Thoracic aorta (tissue), 2 donors: ENCODE data around the gene LSP1. TPM values are rescaled to one million over a fixed set of nuclear protein-coding genes. Genes with fewer than 3 reads are reported as not detected.

Experiments used
- ATAC-seq: fragments of 150-250 bp; one replicate; pipeline ENCODE4 v1.8.0; 2017; ENCODE audit warnings: low read depth; ENCODE audit not compliant: insufficient number of reproducible peaks, low FRiP score
- DNase-seq: peaks from one replicate; pipeline ENCODE4 v3.0.0-alpha.2; 2020; ENCODE audit warnings: low spot score
- H3K27ac ChIP-seq, 2 donors: fragments of 200-600 bp; sonication (generic); 1 replicate in 1 of 2; 2 replicates in 1 of 2; pipeline ENCODE4 v1.5.1; 2016; ENCODE audit warnings: mild to moderate bottlenecking in 2 of 2, moderate library complexity in 2 of 2
- H3K27me3 ChIP-seq: fragments of 200-600 bp; sonication (generic); replicated peaks from 2 replicates; pipeline ENCODE4 v1.6.0; 2016; ENCODE audit warnings: mild to moderate bottlenecking; ENCODE audit not compliant: insufficient read depth
- H3K36me3 ChIP-seq: fragments of 200-600 bp; sonication (generic); one replicate; pipeline ENCODE4 v1.5.1; 2016
- H3K4me1 ChIP-seq, 2 donors: fragments of 200-600 bp; sonication (generic); 1 replicate in 1 of 2; 2 replicates in 1 of 2; pipeline versions ENCODE4 v1.5.1 to v1.6.0; 2016; ENCODE audit warnings: low read depth in 2 of 2, mild to moderate bottlenecking in 1 of 2; ENCODE audit not compliant: control insufficient read depth in 1 of 2
- H3K4me3 ChIP-seq: fragments of 200-600 bp; sonication (generic); 2 replicates; pipeline ENCODE4 v1.5.1; 2016; ENCODE audit warnings: mild to moderate bottlenecking
- H3K9me3 ChIP-seq: fragments of 200-600 bp; sonication (generic); 2 replicates; pipeline ENCODE4 v1.5.1; 2016
- total RNA-seq, 2 donors: library from RNA; depleted of rRNA; stranded (reverse); fragments of >200 nt; gene quantifications; one replicate each; pipeline versions ENCODE4 v1.1.0 to v1.2.3, GENCODE V29; 2016
- TF ChIP-seq, protein P1 (sequence below): fragments of 200-600 bp; sonication (generic); IDR thresholded peaks from one replicate; pipeline ENCODE4 v1.5.1; 2019; ENCODE audit warnings: antibody characterized with exemption

The LSP1 gene
- total RNA-seq, 2 donors from 2014 or later, result 23.6 to 40.5 TPM

DNA sequence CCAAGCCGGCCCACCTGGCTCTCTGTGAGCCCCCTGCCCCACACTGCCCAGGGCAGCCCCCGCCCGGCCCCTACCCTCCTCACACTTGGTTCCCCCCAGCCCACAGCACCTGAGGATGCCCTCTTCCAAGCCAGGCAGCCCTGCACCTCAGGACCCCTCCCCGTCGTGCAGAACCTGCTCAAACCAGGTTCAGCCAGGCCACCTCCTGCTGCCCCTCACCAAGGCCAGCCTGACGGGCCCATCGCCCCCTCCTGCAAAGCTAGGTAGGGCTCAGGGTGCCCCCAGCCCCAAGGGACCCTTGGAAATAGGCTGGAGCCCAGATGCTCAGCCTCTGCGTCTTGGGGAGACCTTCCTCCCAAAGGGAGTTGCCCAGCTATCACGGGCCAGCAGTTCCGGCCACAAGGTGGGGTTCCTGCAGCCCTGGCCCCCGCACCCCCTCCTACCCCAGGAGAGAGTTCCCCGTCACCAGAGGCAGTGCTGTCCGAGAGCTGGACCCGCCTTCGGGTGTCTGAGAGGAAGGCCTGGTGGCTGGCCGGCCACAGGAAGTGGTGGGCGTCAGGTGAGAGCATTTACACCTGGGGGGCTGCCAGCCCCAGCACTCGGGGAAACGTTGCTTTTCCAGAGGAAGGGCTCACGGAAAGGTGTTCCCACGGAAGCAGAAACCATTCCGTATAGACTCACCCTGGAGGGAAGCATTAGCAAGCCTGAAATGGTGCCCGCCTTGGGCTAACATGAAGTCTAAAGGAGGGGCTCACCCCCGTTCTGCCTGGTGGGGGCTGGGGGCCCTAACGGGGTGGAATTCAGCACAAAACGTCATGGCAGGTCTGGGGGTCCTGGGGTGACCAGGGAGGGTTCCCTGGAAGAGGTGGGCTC, 21.3 kb upstream of the LSP1 start:
- TF ChIP-seq, protein P1, sequence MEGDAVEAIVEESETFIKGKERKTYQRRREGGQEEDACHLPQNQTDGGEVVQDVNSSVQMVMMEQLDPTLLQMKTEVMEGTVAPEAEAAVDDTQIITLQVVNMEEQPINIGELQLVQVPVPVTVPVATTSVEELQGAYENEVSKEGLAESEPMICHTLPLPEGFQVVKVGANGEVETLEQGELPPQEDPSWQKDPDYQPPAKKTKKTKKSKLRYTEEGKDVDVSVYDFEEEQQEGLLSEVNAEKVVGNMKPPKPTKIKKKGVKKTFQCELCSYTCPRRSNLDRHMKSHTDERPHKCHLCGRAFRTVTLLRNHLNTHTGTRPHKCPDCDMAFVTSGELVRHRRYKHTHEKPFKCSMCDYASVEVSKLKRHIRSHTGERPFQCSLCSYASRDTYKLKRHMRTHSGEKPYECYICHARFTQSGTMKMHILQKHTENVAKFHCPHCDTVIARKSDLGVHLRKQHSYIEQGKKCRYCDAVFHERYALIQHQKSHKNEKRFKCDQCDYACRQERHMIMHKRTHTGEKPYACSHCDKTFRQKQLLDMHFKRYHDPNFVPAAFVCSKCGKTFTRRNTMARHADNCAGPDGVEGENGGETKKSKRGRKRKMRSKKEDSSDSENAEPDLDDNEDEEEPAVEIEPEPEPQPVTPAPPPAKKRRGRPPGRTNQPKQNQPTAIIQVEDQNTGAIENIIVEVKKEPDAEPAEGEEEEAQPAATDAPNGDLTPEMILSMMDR, result no peak
- Histone ChIP-seq H3K4me1 (peaks cover 29 to 58% of the 10 kb centered on the region in 2 donors), H3K4me3 (no peak overlapping the region), H3K27me3 (no peaks in the 10 kb centered on the region), H3K36me3 (no peaks in the 10 kb centered on the region), H3K9me3 (no peaks in the 10 kb centered on the region), H3K27ac (peak overlapping the region; percentile 95 to 97)
- DNase-seq (no peak), ATAC-seq (no peak)

DNA sequence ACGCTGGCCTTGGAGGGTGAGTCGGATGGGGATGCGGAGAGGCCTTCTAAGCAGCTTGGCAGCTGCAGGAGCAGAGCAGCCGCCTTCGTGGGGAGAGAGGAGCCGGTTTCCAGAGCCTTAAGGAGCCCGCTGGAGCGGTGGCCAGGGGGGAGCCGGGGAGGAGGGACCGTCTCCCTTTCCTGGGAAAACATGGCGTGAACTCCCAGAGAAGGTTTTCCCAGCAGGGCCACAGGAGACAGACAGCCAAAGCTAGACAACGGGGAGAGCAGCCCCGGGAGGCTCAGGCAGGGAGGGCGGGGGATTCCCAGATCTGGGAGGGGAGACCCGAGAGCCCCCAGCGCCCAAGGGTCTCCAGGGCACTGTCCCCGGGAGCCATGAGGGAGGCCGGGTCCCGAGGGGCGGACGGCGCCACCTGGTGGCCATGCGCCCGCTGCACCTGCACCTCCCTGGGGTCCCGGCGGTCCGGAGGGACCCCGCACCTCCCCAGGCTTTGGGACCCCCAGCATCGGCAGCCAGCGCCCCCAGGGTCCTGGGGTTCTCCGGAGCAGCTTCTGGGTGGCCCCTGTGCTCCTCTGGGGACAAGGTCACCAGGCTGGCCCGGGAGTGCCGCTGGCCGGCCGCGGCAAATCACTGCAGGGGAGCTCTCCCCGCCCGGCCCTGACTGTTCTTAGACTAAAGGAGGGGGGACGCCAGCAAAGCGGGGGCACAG, 20.5 kb upstream of the LSP1 start:
- Histone ChIP-seq H3K4me1 (peaks cover 28 to 50% of the 10 kb centered on the region in 2 donors), H3K27ac (peak overlapping the region; percentile 37 to 97), H3K27me3 (no peaks in the 10 kb centered on the region), H3K4me3 (peak overlapping the region; percentile 57), H3K9me3 (no peaks in the 10 kb centered on the region), H3K36me3 (no peaks in the 10 kb centered on the region)
- no peak for DNase-seq
- TF ChIP-seq, protein P1, result peak; percentile 100
- ATAC-seq, result peak; percentile 22

DNA sequence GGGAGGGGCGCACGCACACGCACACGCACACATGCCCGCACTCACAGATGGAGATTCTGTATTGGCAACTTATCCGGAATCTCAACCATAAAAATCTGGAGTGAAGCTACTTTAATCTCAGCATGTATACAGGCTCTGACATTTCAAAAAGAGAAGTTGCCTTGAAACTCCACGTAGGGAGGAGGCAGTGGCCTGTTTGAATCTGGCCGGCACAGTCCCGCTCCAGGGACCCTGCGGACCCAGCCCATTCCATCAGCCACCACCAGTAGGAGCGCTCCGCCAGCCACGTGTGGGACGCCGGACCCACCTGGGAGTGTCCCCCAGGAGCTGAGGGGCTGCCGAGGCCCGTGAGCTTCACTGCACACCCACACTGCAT, 20.0 kb upstream of the LSP1 start:
- TF ChIP-seq, protein P1, result no peak
- no peak overlapping the region for H3K27ac ChIP-seq

GRCh38 chr11:1834062-1834610, 18.7 kb upstream of the LSP1 start:
- DNase-seq, result no peak
- Histone ChIP-seq H3K4me3 (no peak overlapping the region), H3K27me3 (no peaks in the 10 kb centered on the region), H3K36me3 (no peaks in the 10 kb centered on the region), H3K27ac (no peak overlapping the region), H3K4me1 (peaks cover 13 to 32% of the 10 kb centered on the region in 2 donors), H3K9me3 (no peaks in the 10 kb centered on the region)
- TF ChIP-seq, protein P1, result no peak
- no peak for ATAC-seq

More for the DNA sequence above, 20.0 kb upstream of the LSP1 start:
- no peaks in the 10 kb centered on the region for H3K36me3 ChIP-seq
- peaks cover 23 to 44% of the 10 kb centered on the region in 2 donors for H3K4me1 ChIP-seq
- no peaks in the 10 kb centered on the region for H3K27me3 ChIP-seq
- H3K9me3 ChIP-seq, result no peaks in the 10 kb centered on the region
- no peak for DNase-seq
- H3K4me3 ChIP-seq, result peak overlapping the region; percentile 57
- no peak for ATAC-seq
